ENCODE results near the gene NT5C1A.

GRCh38 chr1:39692152-39693074 lies 20.5 kb upstream of the NT5C1A start:
- TF ChIP-seq CTCF (IDR thresholded peaks at IDR 0.05), result no peak
- no peak for TF ChIP-seq POLR2A (IDR thresholded peaks at IDR 0.05)

All from heart left ventricle (tissue), 13 donors.